NCI-H2081 (cell line): ENCODE measurements around the gene TMEM18.

Source experiments
- DNase-seq, 2 experiments: peaks; one replicate each; lab custom pipeline; 2025; lab: John Stamatoyannopoulos, UW

TMEM18 gene

DNA sequence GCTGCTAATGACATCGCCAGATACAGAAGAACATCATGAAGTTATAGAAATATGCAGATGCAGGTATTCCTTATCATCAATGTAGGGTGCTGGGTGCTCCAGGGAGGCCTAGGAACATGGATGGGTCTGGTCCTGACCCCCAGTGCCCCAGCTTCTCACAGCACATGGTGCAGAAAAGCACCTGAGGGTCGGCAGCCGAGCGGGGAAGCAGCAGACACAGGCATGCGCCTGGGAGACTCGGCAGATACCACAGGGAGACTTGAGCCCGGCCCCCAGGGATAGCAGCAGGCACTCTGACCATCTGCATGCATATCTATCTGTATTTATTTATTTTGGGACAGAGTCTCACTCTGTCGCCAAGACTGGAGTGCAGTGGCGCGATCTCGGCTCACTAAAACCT lies 43.2 kb downstream of the TMEM18 start:
- no peak for DNase-seq

GRCh38 chr2:633371-633770 lies 43.8 kb downstream of the TMEM18 start:
- DNase-seq = no peak

DNA sequence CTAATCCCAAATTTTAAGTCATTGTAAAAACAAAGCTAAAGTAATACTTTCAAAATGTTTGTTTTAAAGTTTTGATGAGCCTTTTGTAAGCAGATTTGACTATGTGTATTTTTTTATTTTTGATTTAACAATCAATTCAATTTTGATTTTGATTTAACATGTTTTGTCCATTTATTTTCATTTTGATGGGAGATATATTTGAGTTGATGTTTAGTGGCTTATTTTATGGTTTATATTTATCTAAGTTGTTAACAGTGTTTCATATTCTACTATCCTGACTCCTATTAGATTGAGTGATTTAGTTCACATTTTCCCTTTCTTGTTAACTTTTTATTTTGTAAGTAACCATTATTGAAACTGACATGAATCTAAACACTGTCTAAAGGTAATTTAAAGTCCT lies 44.7 kb downstream of the TMEM18 start:
- DNase-seq = no peak

- DNase-seq = no peak
Measured at GRCh38 chr2:631741-632140, 45.5 kb downstream of the TMEM18 start.

DNA sequence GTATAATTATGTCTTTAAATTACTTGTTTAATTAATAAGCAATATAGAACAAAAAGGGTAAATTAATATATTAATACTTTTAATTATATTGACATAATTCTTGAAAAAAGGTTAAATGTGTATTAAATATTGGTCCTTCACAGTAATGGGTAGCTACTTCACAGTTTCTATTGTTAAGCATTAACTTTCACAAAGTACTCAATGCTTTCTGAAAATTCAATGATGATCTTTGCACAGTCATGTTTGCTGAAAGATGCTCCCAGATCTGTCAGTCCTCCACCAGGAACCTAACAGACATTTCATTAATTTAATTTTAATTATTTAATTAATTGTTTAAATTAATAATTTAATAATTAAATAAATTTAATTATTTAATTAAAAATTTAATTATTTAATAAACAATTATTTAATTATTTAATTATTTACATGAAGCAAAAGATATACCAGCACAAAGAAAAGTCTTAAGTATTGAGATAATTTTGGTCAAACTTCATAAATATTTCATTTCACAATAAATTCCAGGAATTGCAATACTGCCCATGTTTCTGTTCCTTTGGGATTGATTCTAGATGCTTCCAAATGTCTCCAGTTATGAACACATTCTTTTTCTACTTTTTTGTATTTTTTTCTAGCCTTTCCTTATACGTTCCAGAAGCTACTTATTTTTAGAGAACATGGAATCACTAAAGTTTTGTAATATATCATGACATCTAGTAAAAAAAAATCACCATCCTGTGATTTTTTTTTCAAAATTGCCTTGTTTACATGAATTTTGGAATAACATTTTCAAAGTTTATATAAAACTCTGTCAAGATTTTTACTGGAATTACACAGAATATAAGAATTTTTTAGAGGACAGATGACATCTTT lies 46.5 kb downstream of the TMEM18 start:
- no peak for DNase-seq

GRCh38 chr2:629961-630360 lies 47.2 kb downstream of the TMEM18 start:
- DNase-seq = no peak

DNA sequence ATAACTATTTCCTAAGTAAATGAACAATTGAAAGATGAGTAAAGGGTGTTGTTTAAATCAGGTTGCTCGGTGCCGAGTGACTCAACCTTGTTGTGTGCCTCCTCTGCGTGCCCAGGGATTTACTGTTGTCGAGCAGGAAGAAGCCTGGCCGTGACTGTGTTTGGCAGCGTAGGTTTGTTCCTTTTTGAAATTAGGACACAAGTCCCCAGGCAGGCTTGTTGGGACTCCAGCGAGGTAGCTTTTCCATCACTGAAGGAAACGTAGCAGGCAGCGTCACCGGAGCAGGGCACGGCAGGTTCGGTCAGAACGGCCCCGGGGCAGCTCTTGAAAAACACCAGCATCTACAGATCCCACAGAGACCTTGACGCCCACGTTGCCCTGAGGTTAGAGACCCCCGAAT lies 48.6 kb downstream of the TMEM18 start:
- DNase-seq = no peak

DNA sequence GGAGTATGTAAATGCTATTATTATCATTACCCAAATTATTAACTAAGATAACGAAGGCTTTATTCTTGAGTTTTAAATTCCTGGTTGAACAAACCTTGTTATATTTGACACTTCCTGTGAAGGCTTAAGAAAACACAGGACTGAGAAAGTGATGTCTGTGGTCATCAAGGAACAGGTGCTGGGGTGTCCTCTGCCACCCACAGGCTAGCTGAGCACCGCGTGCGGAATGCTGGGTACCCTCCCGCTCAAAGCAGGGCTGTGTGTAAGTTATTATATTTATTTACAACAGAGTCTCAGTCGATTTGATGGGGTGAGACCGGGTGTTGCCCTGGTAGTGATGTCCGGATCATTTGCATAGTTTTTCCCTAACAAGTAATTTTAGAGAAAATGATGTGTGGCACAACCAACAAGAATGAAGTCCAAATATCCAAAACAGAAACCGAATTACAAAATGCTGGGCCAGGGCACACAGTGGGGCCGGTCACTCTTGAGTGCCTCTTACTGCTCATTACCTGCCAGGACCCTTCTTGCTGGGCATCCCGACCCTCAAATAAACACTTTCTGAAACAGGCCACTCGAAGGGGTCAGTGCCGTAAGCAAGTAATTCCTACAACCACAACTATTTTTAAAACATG lies 49.2 kb downstream of the TMEM18 start:
- DNase-seq = no peak

DNA sequence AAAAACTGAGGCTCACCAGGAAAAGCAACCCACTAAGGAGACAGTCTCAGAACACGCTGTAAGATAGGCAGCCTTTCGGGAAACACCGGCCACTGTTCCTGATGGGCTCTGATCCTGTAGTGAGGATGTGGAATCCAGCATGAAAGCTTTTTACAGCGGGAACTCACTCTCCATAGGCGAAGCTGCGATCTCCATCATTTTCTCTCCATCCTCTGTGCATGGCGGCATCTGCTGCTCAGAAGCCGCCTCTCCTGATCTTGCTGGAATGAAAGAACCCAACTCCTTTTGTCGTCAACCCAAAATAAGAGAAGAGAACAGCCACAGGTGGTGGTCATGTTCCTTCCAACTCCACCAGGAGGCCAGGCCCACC lies 49.9 kb downstream of the TMEM18 start:
- no peak for DNase-seq

- DNase-seq = no peak
Measured at GRCh38 chr2:626491-627339, 50.5 kb downstream of the TMEM18 start.

DNA sequence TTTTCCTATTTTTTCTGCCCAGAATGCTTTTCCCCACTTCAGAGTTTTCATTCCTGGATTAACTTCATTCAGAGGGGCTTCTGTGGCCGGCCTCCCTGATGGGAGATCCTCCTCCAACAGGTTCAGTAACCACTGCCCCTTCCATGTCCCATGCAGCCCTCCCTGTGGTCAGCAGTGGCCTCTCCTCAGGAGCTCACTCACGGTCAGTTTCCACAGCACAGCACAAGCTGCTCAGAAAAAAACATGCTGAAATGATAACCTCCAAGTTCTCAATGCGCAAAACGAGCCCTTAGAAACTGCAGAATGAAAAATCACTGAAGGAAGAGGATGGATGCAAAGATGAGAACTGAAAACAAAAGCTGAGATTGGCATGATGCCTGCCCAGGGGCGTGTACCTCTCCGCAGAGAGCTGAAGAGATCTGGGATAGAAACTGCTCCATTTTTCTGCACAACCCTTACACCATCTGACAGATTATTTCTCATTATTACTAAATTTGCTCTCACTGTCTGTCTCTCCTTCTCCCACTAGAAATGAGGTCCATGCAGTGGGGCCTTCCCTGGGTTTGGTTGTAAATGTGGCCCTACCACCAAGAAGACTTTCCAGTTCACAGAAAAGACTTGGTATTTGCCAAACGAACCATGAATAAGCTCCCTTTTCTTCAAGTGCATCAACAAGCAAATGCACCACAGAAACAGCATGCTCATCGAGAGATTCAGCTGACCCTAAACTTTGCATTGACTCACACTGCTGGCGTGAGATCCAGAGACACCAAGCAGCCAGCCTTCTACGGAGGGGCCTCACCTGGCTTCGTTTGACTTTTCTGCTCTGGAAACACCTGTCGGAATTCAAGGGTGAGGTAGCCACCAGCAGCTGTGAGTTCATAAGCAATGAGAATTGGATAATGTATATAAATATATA lies 51.5 kb downstream of the TMEM18 start:
- no peak for DNase-seq

DNA sequence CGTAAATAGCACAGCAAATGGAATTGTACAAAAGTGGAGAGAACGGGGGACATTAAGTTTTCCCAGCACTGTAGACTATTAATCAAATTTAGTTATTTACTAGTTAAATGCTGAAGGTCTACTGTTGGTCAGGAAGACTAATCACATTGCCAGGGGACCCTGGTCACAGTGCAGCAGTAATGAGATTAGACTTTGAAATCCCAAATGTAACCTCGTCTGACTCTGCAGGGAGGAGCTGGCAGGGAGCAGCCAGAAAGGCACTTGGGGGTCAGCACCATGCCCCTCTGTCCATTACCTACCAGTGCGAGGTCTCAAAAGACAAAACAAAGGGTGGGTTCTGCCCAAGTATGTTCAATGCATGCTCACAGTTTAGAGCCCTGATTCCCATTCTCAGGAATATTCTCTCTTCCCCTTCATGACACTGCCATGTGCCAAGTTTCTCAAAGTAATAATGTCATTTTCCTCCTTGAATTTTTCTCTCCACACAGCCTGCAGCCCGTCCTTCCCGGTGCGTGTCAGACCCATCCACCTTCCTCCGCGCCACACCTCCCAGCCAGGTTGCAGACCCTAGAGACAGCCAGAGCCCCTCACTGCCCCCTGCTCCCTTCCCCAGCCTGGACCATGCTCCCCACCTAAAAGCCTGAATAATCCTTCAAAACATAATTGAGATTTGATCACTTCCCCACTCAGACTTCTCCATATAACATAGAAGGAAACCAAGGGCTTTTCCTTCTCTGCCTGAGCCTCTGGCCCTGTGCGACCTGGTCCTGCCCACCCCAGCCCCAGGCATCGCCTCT lies 52.5 kb downstream of the TMEM18 start:
- no peak for DNase-seq

GRCh38 chr2:624096-624495 lies 53.1 kb downstream of the TMEM18 start:
- no peak for DNase-seq

DNA sequence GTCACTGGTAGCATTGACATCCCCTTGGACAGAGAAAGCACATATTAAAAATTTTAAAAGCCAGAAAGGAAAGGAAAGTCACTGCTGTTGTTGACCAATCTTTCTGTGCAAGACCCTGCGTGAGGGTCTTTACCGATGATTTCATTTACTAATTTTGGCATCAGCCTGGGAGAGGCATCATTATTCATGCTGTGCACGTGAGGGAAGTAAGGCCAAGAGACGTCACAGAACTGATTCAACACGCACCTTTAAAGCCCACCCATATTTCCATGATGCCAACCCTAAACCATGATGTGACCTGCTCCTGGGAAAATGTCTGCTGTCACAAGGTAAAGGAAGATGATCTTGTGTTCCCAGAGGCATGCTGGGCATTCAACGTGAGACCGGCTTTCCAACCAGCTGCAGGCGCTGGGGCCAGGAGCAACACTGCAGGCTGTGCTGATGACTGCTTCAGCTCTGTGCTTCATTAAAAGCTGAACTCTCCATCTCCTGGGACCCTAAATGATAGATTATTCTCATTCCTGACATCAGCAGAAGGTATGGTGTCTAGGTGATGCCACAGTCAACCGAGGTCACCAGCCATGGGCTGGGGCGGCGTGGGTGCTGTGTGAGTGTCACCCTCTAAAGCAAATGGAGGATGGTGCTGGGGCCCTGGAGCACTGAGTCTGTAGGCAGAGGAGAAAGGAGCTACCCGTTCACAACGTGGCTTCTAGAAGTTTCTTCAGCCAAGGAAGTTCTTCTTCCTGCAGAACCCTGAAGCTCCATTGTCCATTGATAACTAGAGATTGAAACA lies 53.9 kb downstream of the TMEM18 start:
- DNase-seq = no peak

DNA sequence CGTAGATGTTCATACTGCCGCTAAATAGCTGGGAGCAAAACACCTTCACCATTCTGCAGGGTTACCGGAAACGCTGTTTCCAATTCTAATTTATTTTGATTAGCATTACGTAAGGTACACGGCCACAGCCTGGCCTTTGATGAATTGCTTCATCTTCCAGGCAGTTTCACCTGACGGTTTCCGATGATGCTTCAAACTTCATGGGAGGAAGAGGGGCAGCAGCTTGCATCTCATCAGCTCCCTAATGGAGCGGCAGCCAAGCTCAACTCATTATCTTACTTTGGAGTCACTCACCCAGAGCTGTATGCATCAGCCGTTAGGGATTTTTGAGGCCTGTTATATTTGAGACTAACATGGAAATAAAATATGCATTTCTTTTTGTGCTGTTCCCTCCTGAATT lies 54.8 kb downstream of the TMEM18 start:
- DNase-seq = no peak

- no peak for DNase-seq
Measured at GRCh38 chr2:621303-622099, 55.7 kb downstream of the TMEM18 start.

GRCh38 chr2:620471-621302 lies 56.5 kb downstream of the TMEM18 start:
- DNase-seq = no peak

DNA sequence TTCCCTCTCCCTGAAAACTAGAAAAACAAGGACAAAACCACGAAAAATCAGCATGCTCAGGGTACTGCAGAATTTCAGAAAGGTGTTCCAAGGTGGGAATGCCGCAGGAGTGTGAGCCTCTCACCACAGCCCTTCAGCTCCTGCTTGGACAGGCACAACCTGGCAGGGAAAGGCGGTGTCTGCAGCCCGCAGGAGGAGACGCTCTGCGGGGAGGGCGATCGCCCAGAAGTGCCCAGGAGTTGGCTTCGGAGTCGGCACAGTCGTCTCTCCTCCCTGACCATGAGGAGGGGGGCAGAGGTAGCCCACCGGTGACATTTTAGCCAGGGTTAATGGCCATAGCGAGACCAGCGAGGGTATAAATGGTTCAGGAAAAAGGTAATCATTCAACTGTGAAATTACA lies 57.2 kb downstream of the TMEM18 start:
- no peak for DNase-seq
